GM18861 (cell line): ENCODE results near the gene INF2.

Experiments used
- ATAC-seq: cut with Tn5 transposase; IDR thresholded peaks from one replicate; pipeline ENCODE4 v1.9.1; 2021; ENCODE audit not compliant: unreplicated experiment

INF2 gene

DNA sequence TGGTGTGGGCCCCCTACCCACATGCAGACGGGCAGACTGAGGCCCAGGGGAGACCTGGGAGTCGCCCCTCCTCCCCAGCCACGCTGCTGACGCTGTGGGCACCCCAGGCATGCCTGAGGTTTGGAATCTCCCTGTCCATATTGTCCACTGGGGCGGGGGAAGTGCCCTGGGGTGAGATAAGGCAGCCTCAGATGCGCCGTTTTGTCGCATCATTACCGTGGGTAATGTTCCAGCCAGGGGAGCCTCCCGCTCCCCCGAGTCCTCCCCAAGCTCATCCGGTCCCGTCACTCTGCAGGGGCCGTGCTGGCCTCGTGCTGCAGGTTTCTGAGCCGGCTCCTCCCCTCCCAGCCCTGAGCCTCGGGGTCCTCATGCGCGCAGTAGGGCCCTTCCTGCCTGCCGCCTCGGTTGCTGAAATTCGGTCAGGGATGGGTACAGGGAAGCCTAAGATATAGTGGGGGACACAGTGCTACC is 11.4 kb downstream of the INF2 start:
- ATAC-seq: no peak

DNA sequence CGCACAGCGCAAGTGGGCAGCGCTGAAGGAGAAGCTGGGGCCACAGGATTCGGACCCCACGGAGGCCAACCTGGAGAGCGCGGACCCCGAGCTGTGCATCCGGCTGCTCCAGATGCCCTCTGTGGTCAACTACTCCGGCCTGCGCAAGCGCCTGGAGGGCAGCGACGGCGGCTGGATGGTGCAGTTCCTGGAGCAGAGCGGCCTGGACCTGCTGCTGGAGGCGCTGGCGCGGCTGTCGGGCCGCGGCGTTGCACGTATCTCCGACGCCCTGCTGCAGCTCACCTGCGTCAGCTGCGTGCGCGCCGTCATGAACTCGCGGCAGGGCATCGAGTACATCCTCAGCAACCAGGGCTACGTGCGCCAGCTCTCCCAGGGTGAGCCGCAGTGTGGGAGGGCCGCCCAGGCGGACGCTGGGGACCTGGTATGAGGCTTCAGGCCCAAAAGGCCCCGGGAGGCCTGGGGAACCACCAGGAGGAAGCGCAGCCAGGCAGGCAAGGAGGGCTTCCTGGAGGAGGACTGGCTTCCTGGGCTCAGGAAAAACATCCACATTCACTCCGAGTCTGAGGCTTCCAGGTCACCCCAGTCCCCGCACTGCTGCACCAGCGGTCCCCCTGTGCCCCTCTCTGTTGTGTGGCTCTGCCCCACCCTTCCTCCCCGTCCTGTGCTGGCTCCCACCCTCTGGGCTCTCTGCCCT is 12.1 kb downstream of the INF2 start:
- no peak for ATAC-seq

DNA sequence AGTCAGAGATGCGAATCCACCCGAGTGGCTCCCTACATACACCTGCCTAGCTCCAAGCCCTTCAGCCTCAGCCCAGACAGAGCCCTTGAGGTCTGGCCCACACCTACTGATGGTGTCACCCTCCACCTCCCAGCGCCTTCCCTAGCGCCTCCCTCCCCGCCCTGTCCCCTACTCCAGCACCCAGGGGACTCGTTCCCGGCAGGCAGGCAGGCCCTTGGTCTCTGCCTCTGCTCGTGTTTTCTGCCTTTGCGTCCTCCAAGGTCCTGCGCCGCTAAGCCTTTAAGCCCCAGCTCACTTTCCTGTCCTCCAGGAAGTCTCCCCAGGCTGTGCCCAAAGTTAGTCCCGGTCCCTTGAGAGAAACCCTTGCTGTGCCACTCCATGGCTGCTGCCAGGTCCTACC is 12.7 kb downstream of the INF2 start:
- no peak for ATAC-seq

DNA sequence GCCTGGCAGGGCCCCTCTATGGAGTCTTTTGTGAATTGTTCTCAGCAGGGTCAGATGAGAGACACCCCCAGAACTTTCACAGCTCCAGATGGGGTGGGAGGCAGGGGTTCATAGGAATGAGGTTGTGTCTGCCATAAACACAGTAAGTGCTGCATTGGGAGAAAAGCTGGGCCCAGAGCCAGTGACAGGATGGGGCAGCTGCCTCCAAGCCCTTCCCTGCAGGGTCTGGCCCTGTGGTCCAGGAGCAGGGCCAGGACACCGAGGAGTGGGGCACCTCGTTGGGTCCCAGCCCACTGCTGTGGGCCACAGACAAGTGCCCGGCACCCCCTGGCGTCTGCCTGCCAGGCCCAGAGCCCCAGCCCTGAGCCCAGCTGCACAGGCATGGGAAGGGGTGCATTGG is 13.3 kb downstream of the INF2 start:
- ATAC-seq: no peak

DNA sequence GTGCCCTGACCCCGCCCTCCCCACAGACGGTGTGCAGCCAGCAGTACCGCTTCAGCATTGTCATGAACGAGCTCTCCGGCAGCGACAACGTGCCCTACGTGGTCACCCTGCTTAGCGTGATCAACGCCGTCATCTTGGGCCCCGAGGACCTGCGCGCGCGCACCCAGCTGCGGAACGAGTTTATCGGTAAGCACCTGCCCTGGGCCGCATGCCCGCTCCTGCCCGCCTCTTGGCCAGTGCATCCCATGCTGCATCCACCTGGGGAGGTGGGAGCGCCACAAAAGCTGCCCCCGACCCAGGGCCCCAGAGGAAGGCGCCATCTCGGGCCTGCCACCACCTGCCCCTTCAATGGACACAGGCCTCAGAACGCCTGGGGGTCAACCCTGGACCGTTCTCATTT is 13.9 kb downstream of the INF2 start:
- no peak for ATAC-seq

DNA sequence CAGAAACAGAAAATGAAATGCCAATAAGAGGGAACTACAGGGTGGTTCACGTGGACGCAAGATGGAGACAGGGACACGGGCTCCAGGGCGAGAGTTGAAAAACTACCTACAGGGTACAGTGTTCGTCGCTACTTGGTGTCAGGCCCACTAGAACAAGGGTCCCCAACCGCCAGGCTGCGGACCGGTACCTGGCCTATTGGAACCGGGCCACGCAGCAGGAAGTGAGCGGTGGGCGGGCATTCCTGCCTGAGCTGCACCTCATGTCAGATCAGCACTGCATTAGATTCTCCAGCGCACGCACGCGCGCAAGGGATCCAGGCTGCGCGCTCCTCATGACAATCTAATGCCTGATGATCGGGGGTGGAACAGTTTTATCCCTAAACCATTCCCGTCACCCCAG is 14.8 kb downstream of the INF2 start:
- ATAC-seq: no peak

DNA sequence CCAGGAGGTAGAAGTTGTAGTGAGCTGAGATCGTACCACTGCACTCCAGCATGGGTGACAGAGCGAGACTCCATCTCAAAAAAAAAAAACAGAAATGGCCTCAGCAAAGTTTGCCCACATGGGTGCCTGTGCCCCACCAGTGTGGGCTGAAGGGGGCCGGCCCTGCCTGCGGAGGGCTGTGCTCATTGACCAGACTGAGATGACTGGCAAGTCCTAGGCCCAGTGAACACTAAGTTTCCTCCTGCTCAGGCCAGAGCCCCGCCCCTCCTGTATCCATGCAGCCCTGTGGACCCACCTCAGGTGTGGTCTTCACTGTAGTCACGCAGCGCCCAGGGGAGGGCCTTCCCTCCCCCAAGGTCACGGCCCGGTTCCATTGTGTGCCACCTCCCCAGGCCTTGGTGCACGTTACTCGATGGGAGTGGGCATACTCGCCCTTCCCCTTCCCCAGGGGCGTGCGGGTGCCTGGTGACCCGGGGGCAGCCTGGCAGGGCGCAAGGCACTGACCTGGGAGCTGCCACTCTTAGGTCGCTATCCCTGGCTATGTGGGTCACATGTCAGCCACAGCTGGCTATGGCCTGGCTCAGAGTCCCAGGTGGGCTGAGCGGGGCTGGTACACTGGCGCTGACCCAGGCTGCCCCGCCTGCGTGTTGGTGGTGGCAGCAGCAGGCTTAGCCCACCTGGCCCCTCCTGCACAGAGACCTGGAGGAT is 16.1 kb downstream of the INF2 start:
- ATAC-seq: no peak

DNA sequence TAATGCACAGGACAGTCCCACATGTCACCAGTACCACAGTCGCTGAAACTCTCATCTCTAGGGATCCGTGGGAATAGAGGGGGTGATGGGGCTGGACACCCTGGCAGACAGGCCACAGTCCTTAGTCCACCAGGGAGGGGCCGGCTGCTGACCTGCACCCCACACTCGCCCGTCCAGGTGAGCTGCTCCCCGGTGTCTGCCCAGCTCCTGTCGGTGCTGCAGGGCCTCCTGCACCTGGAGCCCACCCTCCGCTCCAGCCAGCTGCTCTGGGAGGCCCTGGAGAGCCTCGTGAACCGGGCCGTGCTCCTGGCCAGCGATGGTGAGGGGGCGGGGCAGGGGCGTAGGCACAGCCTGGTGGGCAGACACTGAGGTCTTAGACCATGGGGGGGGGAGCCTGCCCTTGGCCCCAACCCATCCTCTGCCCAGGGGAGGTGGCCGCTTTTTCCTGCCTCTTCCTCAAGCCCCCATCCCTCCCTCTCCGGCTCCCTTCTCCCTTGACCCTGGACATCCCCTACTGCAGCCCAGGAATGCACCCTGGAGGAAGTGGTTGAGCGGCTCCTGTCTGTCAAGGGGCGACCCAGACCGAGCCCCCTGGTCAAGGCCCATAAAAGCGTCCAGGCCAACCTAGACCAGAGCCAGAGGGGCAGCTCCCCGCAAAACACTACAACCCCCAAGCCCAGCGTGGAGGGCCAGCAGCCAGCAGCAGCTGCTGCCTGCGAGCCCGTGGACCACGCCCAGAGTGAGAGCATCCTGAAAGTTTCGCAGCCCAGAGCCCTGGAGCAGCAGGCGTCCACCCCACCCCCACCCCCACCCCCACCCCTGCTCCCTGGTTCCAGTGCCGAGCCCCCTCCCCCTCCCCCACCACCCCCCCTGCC is 17.6 kb downstream of the INF2 start:
- ATAC-seq: no peak

DNA sequence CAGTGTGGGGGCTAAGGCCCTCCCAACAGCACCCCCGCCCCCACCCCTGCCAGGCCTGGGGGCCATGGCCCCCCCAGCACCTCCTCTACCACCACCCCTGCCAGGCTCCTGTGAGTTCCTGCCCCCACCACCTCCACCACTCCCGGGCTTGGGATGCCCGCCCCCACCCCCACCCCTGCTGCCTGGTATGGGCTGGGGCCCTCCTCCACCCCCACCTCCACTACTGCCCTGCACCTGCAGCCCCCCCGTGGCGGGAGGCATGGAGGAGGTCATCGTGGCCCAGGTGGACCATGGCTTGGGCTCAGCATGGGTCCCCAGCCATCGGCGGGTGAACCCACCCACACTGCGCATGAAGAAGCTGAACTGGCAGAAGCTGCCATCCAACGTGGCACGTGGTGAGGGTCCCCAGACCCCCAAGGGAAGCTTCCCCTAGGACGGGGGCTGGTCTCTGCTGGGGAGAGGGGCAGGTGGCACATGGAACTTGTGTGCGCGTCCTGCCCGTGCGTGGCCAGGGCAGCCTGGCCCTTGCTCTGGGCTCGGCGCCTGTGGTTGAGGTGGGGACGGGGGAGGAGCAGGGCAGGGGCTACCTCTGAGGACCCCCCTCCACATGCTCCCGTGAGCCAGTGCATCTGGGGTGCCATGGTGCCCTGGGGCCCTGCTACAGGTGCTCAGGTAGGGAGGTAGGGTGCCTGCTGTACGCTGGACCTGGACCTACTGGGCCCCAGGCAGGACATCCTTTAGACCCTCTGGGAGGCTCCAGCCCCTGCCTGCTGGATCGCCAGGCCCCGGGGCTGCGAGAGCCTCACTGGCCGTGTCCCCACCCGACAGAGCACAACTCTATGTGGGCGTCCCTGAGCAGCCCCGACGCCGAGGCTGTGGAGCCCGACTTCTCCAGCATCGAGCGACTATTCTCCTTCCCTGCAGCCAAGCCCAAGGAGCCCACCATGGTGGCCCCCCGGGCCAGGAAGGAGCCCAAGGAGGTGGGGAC is 18.5 kb downstream of the INF2 start:
- no peak for ATAC-seq

DNA sequence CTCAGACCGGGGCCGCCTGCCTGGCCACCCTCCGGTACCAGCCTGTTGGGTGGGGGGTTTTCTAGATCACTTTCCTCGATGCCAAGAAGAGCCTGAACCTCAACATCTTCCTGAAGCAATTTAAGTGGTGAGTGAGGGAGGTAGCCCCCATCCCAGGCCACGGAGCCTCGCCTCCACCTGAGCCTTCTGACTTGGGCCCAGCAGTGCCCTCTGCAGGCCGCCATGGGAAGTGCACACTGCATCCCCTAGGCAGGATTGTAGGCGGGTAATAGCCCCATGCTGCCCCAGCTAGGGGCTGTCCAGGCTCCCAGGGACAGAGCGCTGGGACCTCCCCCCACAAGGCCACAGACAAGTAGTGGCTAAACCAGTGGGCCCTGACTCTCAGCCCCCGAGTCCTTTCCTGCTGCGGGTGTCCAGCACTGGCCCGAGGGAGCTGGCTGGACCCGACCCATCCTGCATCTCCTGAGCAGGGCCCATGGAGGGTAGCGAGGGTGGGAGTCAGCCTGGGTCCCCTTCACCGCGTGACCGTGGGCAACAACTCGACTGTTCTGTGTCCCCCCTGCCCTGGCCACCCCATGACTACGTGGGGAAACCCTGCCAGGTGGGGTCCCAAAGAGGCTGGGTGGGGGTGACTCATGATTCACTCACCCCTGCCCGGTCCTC is 19.3 kb downstream of the INF2 start:
- ATAC-seq: no peak

DNA sequence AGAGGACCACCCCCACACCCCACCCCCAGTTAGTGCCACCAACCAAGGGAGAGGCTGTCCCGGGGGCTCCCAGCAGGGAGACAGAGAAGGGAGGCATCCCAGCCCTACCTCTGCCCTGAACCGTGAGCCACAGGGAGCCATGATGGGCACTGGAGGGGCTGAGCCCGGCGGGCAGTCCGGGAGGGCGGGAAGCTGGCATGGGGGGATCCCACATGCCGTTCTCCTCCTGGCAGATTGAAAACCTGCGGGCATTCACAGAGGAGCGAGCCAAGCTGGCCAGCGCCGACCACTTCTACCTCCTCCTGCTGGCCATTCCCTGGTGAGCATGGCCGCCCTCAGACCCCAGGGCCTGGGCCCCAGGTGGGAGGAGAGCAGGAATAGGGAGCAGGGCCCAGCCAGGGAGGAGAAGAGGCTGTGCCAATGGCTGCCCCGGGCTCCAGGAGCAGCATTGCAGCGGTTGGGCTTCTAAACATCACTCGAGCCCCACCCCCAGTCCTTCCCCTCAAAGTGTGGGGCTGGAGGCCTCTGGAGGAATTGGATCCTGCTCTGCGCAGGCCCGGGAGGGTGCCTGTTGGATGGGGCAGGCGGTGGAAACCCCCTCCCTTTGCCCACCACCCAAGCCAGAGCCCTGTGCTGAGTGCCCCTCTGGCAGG is 20.1 kb downstream of the INF2 start:
- ATAC-seq: no peak

DNA sequence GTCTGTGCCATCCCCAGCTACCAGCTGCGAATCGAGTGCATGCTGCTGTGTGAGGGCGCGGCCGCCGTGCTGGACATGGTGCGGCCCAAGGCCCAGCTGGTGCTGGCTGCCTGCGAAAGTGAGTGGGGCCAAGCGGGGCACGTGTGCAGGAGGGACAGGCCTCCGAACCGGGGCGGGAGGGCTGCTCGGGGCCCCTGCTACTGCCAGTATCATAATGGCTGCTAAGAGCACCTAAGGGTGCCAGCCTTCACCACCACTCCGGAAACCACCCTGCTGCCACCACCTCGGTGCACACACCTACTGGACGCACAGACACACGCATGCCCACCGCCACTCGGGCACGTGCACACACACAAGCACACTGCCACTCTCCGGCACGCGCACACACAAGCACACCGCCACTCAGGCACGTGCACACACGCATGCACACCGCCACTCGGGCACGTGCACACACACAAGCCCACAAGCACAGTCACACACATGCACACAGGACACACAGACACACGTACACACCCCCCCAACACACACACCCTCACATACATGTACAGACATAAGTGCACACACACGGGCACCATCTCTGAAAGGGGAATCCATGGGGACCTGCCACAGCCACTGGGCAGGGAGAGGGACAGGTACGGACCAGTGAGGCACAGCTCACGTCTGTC is 20.8 kb downstream of the INF2 start:
- ATAC-seq: no peak

DNA sequence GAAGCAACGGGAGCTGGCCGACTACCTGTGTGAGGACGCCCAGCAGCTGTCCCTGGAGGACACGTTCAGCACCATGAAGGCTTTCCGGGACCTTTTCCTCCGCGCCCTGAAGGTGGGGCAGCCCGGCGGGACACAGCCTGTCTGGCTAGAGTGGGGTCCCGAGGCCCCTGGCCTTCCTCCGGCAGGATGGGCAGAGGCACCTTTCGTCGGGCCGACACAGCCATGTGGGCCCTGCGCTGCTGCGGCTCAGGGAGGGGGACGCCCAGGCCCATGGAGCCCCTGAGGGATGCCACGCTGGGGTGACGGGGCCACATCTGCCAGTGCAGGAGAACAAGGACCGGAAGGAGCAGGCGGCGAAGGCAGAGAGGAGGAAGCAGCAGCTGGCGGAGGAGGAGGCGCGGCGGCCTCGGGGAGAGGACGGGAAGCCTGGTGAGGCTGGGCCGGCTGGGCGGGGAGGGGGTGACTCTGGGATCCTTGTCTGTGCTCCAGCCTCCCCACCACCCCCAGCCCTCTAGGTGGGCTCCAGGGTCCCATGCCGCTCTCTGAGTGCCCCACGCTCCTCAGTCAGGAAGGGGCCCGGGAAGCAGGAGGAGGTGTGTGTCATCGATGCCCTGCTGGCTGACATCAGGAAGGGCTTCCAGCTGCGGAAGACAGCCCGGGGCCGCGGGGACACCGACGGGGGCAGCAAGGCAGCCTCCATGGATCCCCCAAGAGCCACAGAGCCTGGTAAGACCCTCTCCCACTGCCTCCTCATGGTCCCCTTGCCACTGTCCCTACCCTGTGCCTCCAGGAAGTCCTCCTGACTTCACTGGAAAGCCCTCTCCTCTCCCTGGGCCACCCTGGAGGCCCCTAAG is 23.7 kb downstream of the INF2 start:
- no peak for ATAC-seq

DNA sequence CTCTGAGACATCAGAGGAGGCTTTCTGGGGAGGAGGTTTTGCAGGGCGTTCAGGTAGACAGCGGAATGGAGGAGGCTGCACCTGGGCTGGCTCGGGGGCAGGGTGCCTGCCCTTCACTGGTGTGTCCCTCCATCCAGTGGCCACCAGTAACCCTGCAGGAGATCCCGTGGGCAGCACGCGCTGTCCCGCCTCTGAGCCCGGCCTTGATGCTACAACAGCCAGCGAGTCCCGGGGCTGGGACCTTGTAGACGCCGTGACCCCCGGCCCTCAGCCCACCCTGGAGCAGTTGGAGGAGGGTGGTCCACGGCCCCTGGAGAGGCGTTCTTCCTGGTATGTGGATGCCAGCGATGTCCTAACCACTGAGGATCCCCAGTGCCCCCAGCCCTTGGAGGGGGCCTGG is 24.6 kb downstream of the INF2 start:
- no peak for ATAC-seq

DNA sequence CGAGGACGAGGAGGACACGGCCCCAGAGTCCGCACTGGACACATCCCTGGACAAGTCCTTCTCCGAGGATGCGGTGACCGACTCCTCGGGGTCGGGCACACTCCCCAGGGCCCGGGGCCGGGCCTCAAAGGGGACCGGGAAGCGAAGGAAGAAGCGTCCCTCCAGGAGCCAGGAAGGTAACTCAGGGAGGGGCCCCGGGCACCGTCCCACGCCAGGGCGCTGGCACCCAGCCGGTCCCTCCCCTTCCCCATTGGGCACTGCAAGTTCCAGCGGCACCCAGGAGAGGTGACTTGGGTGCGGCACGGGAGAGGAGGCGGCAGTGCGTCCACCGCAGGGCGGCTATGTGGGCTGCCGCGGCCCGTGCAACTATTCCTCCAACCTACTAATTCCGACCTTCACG is 25.3 kb downstream of the INF2 start:
- no peak for ATAC-seq

DNA sequence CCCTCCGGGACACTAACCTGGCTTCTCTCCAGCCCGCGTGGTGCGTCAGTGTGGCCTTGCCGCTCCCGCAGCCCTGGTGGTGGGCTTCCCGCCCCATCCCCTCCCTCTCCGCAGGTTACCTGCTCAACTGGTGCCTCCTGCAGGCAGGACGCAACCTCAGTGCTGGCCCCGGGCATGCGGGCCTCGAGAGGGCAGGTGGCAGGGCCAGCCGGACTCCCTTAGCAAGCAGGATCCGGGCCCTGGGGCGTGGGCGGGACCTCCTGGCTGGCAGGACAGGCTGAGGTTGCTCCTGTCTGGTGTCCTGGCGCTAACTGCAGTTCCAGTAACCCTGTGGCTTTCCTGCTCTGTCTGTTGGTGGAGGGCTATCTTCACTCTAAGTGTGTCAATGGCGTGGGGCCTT is 26.0 kb downstream of the INF2 start:
- ATAC-seq: no peak

DNA sequence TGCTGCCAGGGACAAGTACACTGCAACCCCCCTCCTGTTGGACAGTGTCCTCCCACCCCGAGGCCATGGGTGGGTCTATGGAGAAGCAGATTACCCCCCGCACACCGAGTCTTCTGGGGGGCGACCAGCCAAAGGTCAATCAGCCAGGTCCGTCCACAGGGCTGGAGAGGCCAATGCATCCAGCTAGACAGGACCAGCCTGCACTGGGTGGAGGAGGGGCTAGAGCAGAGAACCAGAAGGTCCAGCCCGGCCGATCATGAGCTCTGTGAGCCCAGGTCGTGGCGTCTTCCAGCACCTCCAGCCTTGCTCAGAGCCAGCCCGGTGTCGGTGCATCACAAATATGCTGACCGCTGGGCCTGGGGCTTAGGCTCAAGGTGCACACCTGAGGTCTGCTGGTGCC is 26.5 kb downstream of the INF2 start:
- no peak for ATAC-seq

DNA sequence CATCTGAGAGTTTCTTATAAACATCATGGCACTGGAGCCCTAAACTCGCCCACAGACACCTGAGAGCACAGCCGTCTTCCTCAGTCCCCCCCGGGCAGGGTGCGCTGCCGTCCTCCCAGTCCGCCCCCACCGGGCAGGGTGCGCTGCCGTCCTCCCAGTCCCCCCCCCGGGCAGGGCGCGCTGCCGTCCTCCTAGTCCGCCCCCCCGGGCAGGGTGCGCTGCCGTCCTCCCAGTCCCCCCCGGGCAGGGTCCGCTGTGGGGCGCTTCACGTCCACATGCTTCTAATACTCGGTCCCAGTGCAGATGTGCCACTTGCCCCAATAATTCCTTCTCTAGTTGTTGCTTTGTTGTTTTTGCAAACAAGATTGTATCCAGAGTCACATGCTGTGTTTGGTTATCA is 27.7 kb downstream of the INF2 start:
- no peak for ATAC-seq
